Panc1 (cell line): ENCODE results near the gene INAFM2.

Experiments
- CTCF ChIP-seq: fragments of 450-650 bp; IDR thresholded peaks from 2 replicates; pipeline ENCODE4 v1.5.1; 2017; ENCODE audit warnings: mild to moderate bottlenecking
- POLR2AphosphoS5 ChIP-seq: IDR thresholded peaks from 2 replicates; pipeline ENCODE4 v1.6.1; 2012; ENCODE audit warnings: mild to moderate bottlenecking, low read depth, low read length, moderate library complexity
- TCF7L2 ChIP-seq: IDR thresholded peaks from 2 replicates; pipeline ENCODE4 v1.6.1; 2011; ENCODE audit warnings: mild to moderate bottlenecking, low read depth, low read length, inconsistent platforms

- no peak for TF ChIP-seq CTCF
- no peak for TF ChIP-seq POLR2AphosphoS5
- no peak for TF ChIP-seq TCF7L2
These were observed 5.3 kb downstream of the INAFM2 start for GRCh38 chr15:40328751-40329150.
